ENCODE measurements around the gene LRCH2. TPM values are rescaled to one million over a fixed set of nuclear protein-coding genes. Genes with fewer than 3 reads are reported as not detected.

LRCH2 gene
- total and polyA plus RNA-seq, 2 experiments from 2014 or later: 5.7 to 26.2 TPM

DNA sequence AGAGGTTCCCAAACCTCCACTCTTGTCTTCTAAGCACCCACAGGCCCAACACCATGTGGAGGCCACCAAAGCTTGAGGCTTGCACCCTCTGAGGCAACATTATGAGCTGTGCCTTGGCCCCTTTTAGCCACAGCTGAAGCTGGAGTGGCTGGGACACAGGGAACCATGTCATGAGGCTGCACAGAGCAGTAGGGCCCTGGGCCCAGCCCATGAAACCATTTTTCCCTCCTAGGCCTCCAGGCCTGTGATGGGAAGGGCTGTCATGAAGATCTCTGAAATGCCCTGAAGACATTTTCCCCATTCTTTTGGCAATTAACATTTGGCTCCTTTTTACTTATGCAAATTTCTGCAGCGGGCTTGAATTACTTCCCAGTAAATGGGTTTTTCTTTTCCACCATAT, 29.9 kb downstream of the LRCH2 start:
- Histone ChIP-seq H3K4me2 (no peak overlapping the region), H3K79me2 (peaks cover 74% of the 10 kb centered on the region), H3K4me3 (no peak overlapping the region), H3K27ac (no peak overlapping the region), H3K9me2 (replicated peaks; ENCODE audit: insufficient read depth) (no peaks in the 10 kb centered on the region), H4K20me1 (ENCODE audit: insufficient read depth, poor library complexity, severe bottlenecking) (no peaks in the 10 kb centered on the region), H3K27me3 (no peaks in the 10 kb centered on the region), H3K36me3 (replicated peaks; ENCODE audit: insufficient read depth, low read depth) (no peaks in the 10 kb centered on the region), H3K4me1 (ENCODE audit: insufficient read depth) (no peaks in the 10 kb centered on the region), H3K9me3 (ENCODE audit: low read depth) (peaks cover 4% of the 10 kb centered on the region), H2AFZ (no peak overlapping the region)
- 93% methylated on average over 1 of the region's 1 CpG for WGBS (ENCODE audit: low lambda C conversion rate, missing lambda C conversion rate)
- no peak for DNase-seq (ENCODE audit: low spot score)
- TF ChIP-seq EZH2phosphoT487 (IDR thresholded peaks at IDR 0.05; ENCODE audit: low read depth, severe bottlenecking, unreplicated experiment): no peak
- TF ChIP-seq, protein P1, sequence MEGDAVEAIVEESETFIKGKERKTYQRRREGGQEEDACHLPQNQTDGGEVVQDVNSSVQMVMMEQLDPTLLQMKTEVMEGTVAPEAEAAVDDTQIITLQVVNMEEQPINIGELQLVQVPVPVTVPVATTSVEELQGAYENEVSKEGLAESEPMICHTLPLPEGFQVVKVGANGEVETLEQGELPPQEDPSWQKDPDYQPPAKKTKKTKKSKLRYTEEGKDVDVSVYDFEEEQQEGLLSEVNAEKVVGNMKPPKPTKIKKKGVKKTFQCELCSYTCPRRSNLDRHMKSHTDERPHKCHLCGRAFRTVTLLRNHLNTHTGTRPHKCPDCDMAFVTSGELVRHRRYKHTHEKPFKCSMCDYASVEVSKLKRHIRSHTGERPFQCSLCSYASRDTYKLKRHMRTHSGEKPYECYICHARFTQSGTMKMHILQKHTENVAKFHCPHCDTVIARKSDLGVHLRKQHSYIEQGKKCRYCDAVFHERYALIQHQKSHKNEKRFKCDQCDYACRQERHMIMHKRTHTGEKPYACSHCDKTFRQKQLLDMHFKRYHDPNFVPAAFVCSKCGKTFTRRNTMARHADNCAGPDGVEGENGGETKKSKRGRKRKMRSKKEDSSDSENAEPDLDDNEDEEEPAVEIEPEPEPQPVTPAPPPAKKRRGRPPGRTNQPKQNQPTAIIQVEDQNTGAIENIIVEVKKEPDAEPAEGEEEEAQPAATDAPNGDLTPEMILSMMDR (IDR thresholded peaks at IDR 0.05; ENCODE audit: poor library complexity): no peak
- no peak for TF ChIP-seq EZH2 (IDR thresholded peaks at IDR 0.05; ENCODE audit: borderline replicate concordance)

DNA sequence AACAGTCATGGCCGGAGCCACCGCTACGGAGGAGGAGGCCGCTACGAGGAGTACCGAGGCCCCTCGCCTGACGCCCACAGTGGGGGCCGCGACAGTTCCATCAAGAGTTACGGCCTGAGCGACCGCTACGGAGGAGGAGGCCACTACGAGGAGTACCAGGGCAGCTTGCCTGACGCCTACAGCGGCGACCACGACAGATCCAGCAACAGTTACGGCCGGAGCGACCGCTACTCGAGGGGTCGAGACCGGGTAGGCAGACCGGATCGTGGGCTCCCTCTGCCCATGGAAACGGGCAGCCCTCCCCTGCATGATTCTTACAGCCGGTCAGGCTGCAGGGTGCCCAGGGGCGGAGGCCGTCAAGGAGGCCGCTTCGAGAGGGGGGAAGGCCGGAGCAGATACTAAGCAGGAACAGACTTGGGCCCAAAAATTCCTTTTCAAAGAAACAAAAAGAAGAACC, 41.6 kb downstream of the LRCH2 start:
- no peak overlapping the region for H3K27ac ChIP-seq
- 93% methylated on average over 23 of the region's 35 CpGs for WGBS (ENCODE audit: low lambda C conversion rate, missing lambda C conversion rate)
- H4K20me1 ChIP-seq (ENCODE audit: insufficient read depth, poor library complexity, severe bottlenecking): peaks cover 12% of the 10 kb centered on the region
- no peaks in the 10 kb centered on the region for H3K4me1 ChIP-seq (ENCODE audit: insufficient read depth)
- H3K79me2 ChIP-seq: peaks cover 92% of the 10 kb centered on the region
- no peak overlapping the region for H3K4me3 ChIP-seq
- no peak overlapping the region for H3K4me2 ChIP-seq
- DNase-seq (ENCODE audit: low spot score): no peak
- H2AFZ ChIP-seq: no peak overlapping the region
- H3K27me3 ChIP-seq: no peaks in the 10 kb centered on the region
- H3K9me3 ChIP-seq (ENCODE audit: low read depth): no peaks in the 10 kb centered on the region
- TF ChIP-seq, protein P1 (IDR thresholded peaks at IDR 0.05; ENCODE audit: poor library complexity): no peak
- TF ChIP-seq EZH2phosphoT487 (IDR thresholded peaks at IDR 0.05; ENCODE audit: low read depth, severe bottlenecking, unreplicated experiment) (no peak), EZH2 (IDR thresholded peaks at IDR 0.05; ENCODE audit: borderline replicate concordance) (no peak)
- H3K9me2 ChIP-seq (replicated peaks; ENCODE audit: insufficient read depth): no peaks in the 10 kb centered on the region
- H3K36me3 ChIP-seq (replicated peaks; ENCODE audit: insufficient read depth, low read depth): no peaks in the 10 kb centered on the region

DNA sequence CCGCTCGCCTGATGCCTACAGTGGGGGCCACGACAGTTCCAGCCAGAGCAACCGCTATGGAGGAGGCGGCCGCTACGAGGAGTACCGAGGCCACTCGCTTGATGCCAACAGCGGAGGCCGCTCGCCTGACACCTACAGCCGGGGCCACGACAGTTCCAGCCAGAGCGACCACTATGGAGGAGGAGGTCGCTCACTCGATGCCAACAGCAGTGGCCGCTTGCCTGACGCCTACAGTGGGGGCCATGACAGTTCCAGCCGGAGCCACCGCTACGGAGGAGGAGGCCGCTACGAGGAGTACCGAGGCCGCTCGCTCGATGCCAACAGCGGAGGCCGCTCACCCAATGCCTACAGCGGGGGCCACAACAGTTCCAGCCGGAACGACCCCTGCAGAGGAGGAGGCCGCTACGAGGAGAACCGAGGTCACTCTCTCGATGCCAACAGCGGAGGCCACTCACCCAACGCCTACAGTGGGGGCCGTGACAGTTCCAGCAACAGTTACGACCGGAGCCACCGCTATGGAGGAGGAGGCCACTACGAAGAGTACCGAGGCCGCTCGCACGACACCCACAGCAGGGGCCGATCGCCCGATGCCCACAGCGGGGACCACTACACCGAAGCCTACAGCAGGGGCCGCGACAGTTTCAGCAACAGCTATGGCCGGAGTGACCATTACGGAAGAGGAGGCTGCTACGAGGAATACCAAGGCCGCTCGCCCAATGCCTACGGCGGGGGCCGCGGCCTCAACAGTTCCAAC, 42.2 kb downstream of the LRCH2 start:
- Histone ChIP-seq H3K9me2 (replicated peaks; ENCODE audit: insufficient read depth) (no peaks in the 10 kb centered on the region), H3K79me2 (peaks cover 91% of the 10 kb centered on the region), H2AFZ (no peak overlapping the region), H3K4me2 (no peak overlapping the region), H3K9me3 (ENCODE audit: low read depth) (no peaks in the 10 kb centered on the region), H3K4me1 (ENCODE audit: insufficient read depth) (no peaks in the 10 kb centered on the region), H3K4me3 (no peak overlapping the region), H4K20me1 (ENCODE audit: insufficient read depth, poor library complexity, severe bottlenecking) (peaks cover 11% of the 10 kb centered on the region), H3K27me3 (no peaks in the 10 kb centered on the region), H3K36me3 (replicated peaks; ENCODE audit: insufficient read depth, low read depth) (no peaks in the 10 kb centered on the region), H3K27ac (no peak overlapping the region)
- no peak for DNase-seq (ENCODE audit: low spot score)
- TF ChIP-seq, protein P1 (IDR thresholded peaks at IDR 0.05; ENCODE audit: poor library complexity): no peak
- TF ChIP-seq EZH2phosphoT487 (IDR thresholded peaks at IDR 0.05; ENCODE audit: low read depth, severe bottlenecking, unreplicated experiment) (no peak), EZH2 (IDR thresholded peaks at IDR 0.05; ENCODE audit: borderline replicate concordance) (no peak)
- WGBS (ENCODE audit: low lambda C conversion rate, missing lambda C conversion rate): 97% methylated on average over 55 of the region's 64 CpGs
